Liver (tissue), 9 donors: ENCODE measurements around the gene ASB11. TPM values are rescaled to one million over a fixed set of nuclear protein-coding genes. Genes with fewer than 3 reads are reported as not detected.
A peak's percentile ranks its signal among the peaks of the same experiment; 100 is the strongest.

Experiments used
- DNase-seq: peaks from one replicate; pipeline ENCODE4 v3.0.0-alpha.2; 2017; ENCODE audit warnings: low spot score
- H3K27ac ChIP-seq, 2 donors: one replicate each; pipeline ENCODE4 v1.7.0; 2013; ENCODE audit warnings: inconsistent platforms in 2 of 2, low read length in 2 of 2, control low read depth in 1 of 2, low read depth in 1 of 2, mild to moderate bottlenecking in 1 of 2
- H3K27me3 ChIP-seq, 4 donors: one replicate each; pipeline versions ENCODE4 v1.6.1 to v1.7.0; 2013; ENCODE audit warnings: low read length in 3 of 4, inconsistent platforms in 1 of 4, mild to moderate bottlenecking in 1 of 4, moderate library complexity in 1 of 4; ENCODE audit not compliant: control insufficient read depth in 4 of 4, insufficient read depth in 4 of 4
- H3K36me3 ChIP-seq, 4 donors: one replicate each; pipeline versions ENCODE4 v1.6.1 to v1.7.0; 2013; ENCODE audit warnings: low read length in 3 of 4, mild to moderate bottlenecking in 3 of 4, low read depth in 1 of 4, moderate library complexity in 1 of 4; ENCODE audit not compliant: control insufficient read depth in 4 of 4, insufficient read depth in 3 of 4
- H3K4me1 ChIP-seq, 4 donors: one replicate each; pipeline versions ENCODE4 v1.6.1 to v1.7.0; 2013; ENCODE audit warnings: low read length in 3 of 4, mild to moderate bottlenecking in 3 of 4, moderate library complexity in 1 of 4; ENCODE audit not compliant: control insufficient read depth in 4 of 4, insufficient read depth in 4 of 4
- H3K4me3 ChIP-seq, 3 donors: one replicate each; pipeline versions ENCODE4 v1.6.1 to v1.7.0; 2013; ENCODE audit warnings: low read length in 3 of 3, control low read depth in 1 of 3, low read depth in 1 of 3, mild to moderate bottlenecking in 1 of 3
- H3K9ac ChIP-seq, 2 donors: one replicate each; pipeline ENCODE4 v1.7.0; 2013; ENCODE audit warnings: low read length in 2 of 2, mild to moderate bottlenecking in 2 of 2, moderate library complexity in 2 of 2, control low read depth in 1 of 2, low read depth in 1 of 2
- H3K9me3 ChIP-seq, 4 donors: one replicate each; pipeline versions ENCODE4 v1.6.1 to v1.7.0; 2013; ENCODE audit warnings: low read length in 3 of 4; ENCODE audit not compliant: control insufficient read depth in 4 of 4
- EGR1 ChIP-seq, 2 donors: IDR thresholded peaks; 2 replicates each; pipeline ENCODE4 v1.6.1; 2016 to 2018; ENCODE audit warnings: antibody characterized with exemption in 2 of 2, low read depth in 2 of 2
- FOXA2 ChIP-seq: IDR thresholded peaks from 2 replicates; pipeline ENCODE4 v1.6.1; 2016; ENCODE audit warnings: antibody characterized with exemption
- HNF4G ChIP-seq: IDR thresholded peaks from 2 replicates; pipeline ENCODE4 v1.6.1; 2016; ENCODE audit warnings: antibody characterized with exemption
- JUND ChIP-seq, 2 donors: IDR thresholded peaks; 2 replicates each; pipeline ENCODE4 v1.6.1; 2016; ENCODE audit warnings: antibody characterized with exemption in 2 of 2
- NR2F2 ChIP-seq: IDR thresholded peaks from 2 replicates; pipeline ENCODE4 v1.6.1; 2016; ENCODE audit warnings: antibody characterized with exemption
- RAD21 ChIP-seq, 2 donors: IDR thresholded peaks; 2 replicates each; pipeline ENCODE4 v1.6.1; 2016; ENCODE audit warnings: antibody characterized with exemption in 2 of 2, mild to moderate bottlenecking in 2 of 2
- RXRA ChIP-seq, 2 donors: IDR thresholded peaks; 2 replicates each; pipeline ENCODE4 v1.6.1; 2017 to 2018; ENCODE audit warnings: antibody characterized with exemption in 2 of 2, mild to moderate bottlenecking in 1 of 2
- SP1 ChIP-seq: IDR thresholded peaks from 2 replicates; pipeline ENCODE4 v1.6.1; 2018; ENCODE audit warnings: antibody characterized with exemption, mild to moderate bottlenecking
- TAF1 ChIP-seq: conservative IDR thresholded peaks from 2 replicates; pipeline ENCODE4 v1.6.1; 2016; ENCODE audit warnings: antibody characterized with exemption, mild to moderate bottlenecking
- YY1 ChIP-seq: IDR thresholded peaks from 2 replicates; pipeline ENCODE4 v1.6.1; 2016; ENCODE audit warnings: antibody characterized with exemption, mild to moderate bottlenecking
- WGBS: extraction: QIAGEN DNeasy Blood & Tissue Kit; methylation state at CpG from one replicate; pipeline ENCODE4 v1.1.7; 2013; 5-methylcytosine and 5-hydroxymethylcytosine counted together
- polyA plus RNA-seq, 2 donors: library from polyadenylated mRNA; stranded (reverse) in 1 of 2; unstranded in 1 of 2; fragments of 200-250 nt in 1 of 2; fragments of >200 nt in 1 of 2; fragmentation: Nextera tagmentation in 1 of 2; extraction: Ambion mirVana in 1 of 2; gene quantifications; one replicate each; pipeline versions ENCODE4 v1.2.1 to v1.2.3, GENCODE V29; 2013 to 2015
- total RNA-seq, 2 donors: library from RNA; depleted of rRNA; stranded (reverse); fragments of >200 nt; gene quantifications; one replicate each; pipeline ENCODE4 v1.2.3, GENCODE V29; 2014
- TF ChIP-seq, protein P1 (sequence below): IDR thresholded peaks from 2 replicates; pipeline ENCODE4 v1.6.1; 2016; ENCODE audit warnings: antibody characterized with exemption
- TF ChIP-seq, protein P2 (sequence below): fragments of 150-350 bp; IDR thresholded peaks from 2 replicates; pipeline ENCODE4 v1.5.1; 2017; ENCODE audit warnings: improper control_type of control experiment, low read depth, low read length; ENCODE audit not compliant: missing input control
- TF ChIP-seq, protein P3 (sequence below): IDR thresholded peaks from 2 replicates; pipeline ENCODE4 v1.6.1; 2016; ENCODE audit warnings: antibody characterized with exemption
- donor health status: healthy.
- donor health status: healthy.
- donor health status: healthy.
- donor health status: healthy.
- donor health status: healthy.

The ASB11 gene
- total and polyA plus RNA-seq, 4 donors: 0.03 TPM; not detected in 3

DNA sequence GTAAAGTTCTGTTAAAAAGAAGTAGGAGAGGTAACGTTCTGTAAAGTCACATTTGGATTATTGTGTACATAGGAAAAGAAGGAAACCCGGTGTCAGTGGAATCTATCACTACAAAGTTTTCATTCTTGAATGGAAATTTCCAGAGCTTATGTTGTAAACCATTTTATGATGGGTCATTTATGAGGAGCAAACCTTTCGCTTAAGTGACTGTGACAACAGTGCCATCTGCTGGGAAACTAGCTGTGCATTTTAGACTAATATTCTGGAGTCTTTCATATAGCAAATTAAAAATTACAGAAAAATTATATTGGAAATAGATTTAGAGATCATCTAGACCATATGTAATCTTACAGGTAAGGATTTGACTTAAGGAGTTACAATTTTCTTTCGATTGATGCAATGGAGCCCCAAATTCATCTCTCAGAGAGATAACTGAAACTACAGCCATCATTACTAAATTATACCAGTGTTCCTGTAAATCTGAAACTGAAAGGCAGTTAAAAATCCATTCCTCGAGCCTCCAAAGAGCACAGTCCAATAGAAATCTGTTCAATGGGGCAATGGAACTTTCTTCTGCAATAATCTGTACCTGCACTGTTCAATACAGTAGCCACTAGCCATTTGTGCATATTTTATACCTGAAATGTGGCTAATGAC lies 72.4 kb downstream of the ASB11 start:
- H3K27ac ChIP-seq: no peak overlapping the region
- no peak overlapping the region for H3K9ac ChIP-seq
- H3K27me3 ChIP-seq: no peaks in the 10 kb centered on the region
- no peak overlapping the region for H3K4me3 ChIP-seq
- TF ChIP-seq NR2F2 (no peak), EGR1 (IDR thresholded peaks at IDR 0.05; ENCODE audit: low read depth in 2 of 2) (no peak), RXRA (IDR thresholded peaks at IDR 0.05) (no peak), JUND (IDR thresholded peaks at IDR 0.05) (no peak), HNF4G (no peak), TAF1 (no peak), RAD21 (IDR thresholded peaks at IDR 0.05) (peak; percentile 75 to 82), FOXA2 (no peak)
- TF ChIP-seq, protein P1, sequence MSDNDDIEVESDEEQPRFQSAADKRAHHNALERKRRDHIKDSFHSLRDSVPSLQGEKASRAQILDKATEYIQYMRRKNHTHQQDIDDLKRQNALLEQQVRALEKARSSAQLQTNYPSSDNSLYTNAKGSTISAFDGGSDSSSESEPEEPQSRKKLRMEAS: no peak
- TF ChIP-seq, protein P2, sequence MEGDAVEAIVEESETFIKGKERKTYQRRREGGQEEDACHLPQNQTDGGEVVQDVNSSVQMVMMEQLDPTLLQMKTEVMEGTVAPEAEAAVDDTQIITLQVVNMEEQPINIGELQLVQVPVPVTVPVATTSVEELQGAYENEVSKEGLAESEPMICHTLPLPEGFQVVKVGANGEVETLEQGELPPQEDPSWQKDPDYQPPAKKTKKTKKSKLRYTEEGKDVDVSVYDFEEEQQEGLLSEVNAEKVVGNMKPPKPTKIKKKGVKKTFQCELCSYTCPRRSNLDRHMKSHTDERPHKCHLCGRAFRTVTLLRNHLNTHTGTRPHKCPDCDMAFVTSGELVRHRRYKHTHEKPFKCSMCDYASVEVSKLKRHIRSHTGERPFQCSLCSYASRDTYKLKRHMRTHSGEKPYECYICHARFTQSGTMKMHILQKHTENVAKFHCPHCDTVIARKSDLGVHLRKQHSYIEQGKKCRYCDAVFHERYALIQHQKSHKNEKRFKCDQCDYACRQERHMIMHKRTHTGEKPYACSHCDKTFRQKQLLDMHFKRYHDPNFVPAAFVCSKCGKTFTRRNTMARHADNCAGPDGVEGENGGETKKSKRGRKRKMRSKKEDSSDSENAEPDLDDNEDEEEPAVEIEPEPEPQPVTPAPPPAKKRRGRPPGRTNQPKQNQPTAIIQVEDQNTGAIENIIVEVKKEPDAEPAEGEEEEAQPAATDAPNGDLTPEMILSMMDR: peak; percentile 55
- TF ChIP-seq, protein P3, sequence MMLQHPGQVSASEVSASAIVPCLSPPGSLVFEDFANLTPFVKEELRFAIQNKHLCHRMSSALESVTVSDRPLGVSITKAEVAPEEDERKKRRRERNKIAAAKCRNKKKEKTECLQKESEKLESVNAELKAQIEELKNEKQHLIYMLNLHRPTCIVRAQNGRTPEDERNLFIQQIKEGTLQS: no peak
- H3K36me3 ChIP-seq: peaks cover 0 to 4% (median 0%) of the 10 kb centered on the region in 4 donors
- 37% methylated on average over 5 of the region's 5 CpGs for WGBS
- no peak for DNase-seq
- no peaks in the 10 kb centered on the region for H3K4me1 ChIP-seq
- H3K9me3 ChIP-seq: no peaks in the 10 kb centered on the region

DNA sequence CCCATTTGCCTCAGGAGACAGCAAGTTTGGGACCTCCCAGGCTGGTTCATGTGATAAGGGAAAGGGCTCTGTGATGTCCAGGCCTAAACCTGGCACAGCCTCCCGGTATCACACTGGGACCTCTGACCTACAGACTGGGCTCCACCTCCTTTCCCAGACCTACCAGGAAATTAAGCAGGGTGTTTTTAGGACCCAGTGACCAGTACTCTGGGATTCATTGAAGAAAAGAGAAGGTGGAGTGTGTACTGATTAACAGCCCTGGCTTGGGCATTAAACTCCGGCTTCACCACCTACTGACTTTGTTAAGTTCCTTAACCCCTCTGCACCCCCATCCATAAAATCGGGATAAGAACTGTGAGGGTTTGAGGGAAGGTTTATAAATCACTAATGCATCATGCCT lies 74.1 kb downstream of the ASB11 start:
- 29% methylated on average over 3 of the region's 3 CpGs for WGBS
- no peak overlapping the region for H3K27ac ChIP-seq
- DNase-seq: no peak

DNA sequence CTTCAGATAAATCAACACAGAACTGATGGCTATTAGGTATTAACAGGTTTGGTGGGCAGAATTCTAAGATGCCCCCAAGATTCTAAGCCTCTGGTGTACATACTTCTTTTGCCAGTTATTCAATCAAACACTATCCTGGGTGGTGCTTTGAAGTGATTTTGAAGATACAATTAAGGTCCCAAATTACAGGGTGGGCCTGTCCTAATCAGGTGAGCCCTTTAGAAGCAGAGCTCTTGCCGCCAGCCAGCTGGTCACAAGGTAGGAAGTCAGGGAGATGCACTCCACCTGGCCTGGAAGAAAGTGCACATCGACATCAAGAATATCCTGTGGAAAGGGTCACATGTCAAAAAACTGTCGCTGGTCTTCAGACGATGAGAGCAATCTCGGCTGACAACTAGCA lies 75.0 kb downstream of the ASB11 start:
- Histone ChIP-seq H3K27ac (no peak overlapping the region), H3K4me3 (no peak overlapping the region), H3K27me3 (no peaks in the 10 kb centered on the region), H3K9me3 (no peaks in the 10 kb centered on the region), H3K36me3 (peaks cover 0 to 4% (median 0%) of the 10 kb centered on the region in 4 donors), H3K4me1 (no peaks in the 10 kb centered on the region), H3K9ac (no peak overlapping the region)
- 100% methylated on average over 5 of the region's 5 CpGs for WGBS
- no peak for TF ChIP-seq FOXA2
- no peak for TF ChIP-seq SP1
- TF ChIP-seq HNF4G: no peak
- TF ChIP-seq YY1: no peak
- no peak for TF ChIP-seq JUND (IDR thresholded peaks at IDR 0.05)
- DNase-seq: no peak

More for the DNA sequence above, 74.1 kb downstream of the ASB11 start:
- no peak overlapping the region for H3K9ac ChIP-seq
- TF ChIP-seq RXRA (IDR thresholded peaks at IDR 0.05) (peak in 1 of 2 donors; percentile 9), JUND (IDR thresholded peaks at IDR 0.05) (no peak)
- H3K36me3 ChIP-seq: peaks cover 0 to 4% (median 0%) of the 10 kb centered on the region in 4 donors
- H3K4me1 ChIP-seq: no peaks in the 10 kb centered on the region
- no peak overlapping the region for H3K4me3 ChIP-seq
- H3K9me3 ChIP-seq: no peaks in the 10 kb centered on the region
- H3K27me3 ChIP-seq: no peaks in the 10 kb centered on the region
